ENCODE data around the gene STYX.

Gene STYX

GRCh38 chr14:52729925-52730708 is at the start of gene STYX:
STYX (plus strand) TSS chr14:52730166; CDS start chr14:52730475, 309 bp downstream.
- TF ChIP-seq ZNF274 (IDR thresholded peaks at IDR 0.05; ENCODE audit: low read depth, low read length): no peak
- H3K4me3 ChIP-seq (ENCODE audit: low read length): peak within 1 kb of the TSS; percentile 81

- TF ChIP-seq ZNF274 (IDR thresholded peaks at IDR 0.05; ENCODE audit: low read depth, low read length): no peak
- no peak overlapping the region for H3K4me3 ChIP-seq (ENCODE audit: low read length)
Measured at GRCh38 chr14:52683985-52684520, 45.9 kb upstream of the STYX start.

- H3K4me3 ChIP-seq (ENCODE audit: low read length): no peak overlapping the region
- TF ChIP-seq ZNF274 (IDR thresholded peaks at IDR 0.05; ENCODE audit: low read depth, low read length): no peak
Measured at GRCh38 chr14:52686176-52686575, 43.8 kb upstream of the STYX start.

GRCh38 chr14:52690983-52691760 is 38.8 kb upstream of the STYX start:
- H3K4me3 ChIP-seq (ENCODE audit: low read length): no peak overlapping the region
- TF ChIP-seq ZNF274 (IDR thresholded peaks at IDR 0.05; ENCODE audit: low read depth, low read length): no peak

- no peak for TF ChIP-seq ZNF274 (IDR thresholded peaks at IDR 0.05; ENCODE audit: low read depth, low read length)
- no peak overlapping the region for H3K4me3 ChIP-seq (ENCODE audit: low read length)
Measured at GRCh38 chr14:52692248-52692962, 37.6 kb upstream of the STYX start.

GRCh38 chr14:52693036-52693435 is 36.9 kb upstream of the STYX start:
- no peak overlapping the region for H3K4me3 ChIP-seq (ENCODE audit: low read length)
- TF ChIP-seq ZNF274 (IDR thresholded peaks at IDR 0.05; ENCODE audit: low read depth, low read length): no peak

GRCh38 chr14:52693532-52693931 is 36.4 kb upstream of the STYX start:
- H3K4me3 ChIP-seq (ENCODE audit: low read length): no peak overlapping the region
- TF ChIP-seq ZNF274 (IDR thresholded peaks at IDR 0.05; ENCODE audit: low read depth, low read length): no peak

- peak overlapping the region; percentile 81 for H3K4me3 ChIP-seq (ENCODE audit: low read length)
- TF ChIP-seq ZNF274 (IDR thresholded peaks at IDR 0.05; ENCODE audit: low read depth, low read length): no peak
Measured at GRCh38 chr14:52694761-52695480, 35.0 kb upstream of the STYX start.

GRCh38 chr14:52695481-52696091 is 34.4 kb upstream of the STYX start, which contains the start of gene ERO1A:
ERO1A (minus strand) TSS chr14:52695558; CDS start chr14:52695481, 77 bp downstream.
- no peak for TF ChIP-seq ZNF274 (IDR thresholded peaks at IDR 0.05; ENCODE audit: low read depth, low read length)
- peak within 1 kb of the TSS; percentile 81 for H3K4me3 ChIP-seq (ENCODE audit: low read length)

GRCh38 chr14:52700701-52701172 is 29.2 kb upstream of the STYX start:
- TF ChIP-seq ZNF274 (IDR thresholded peaks at IDR 0.05; ENCODE audit: low read depth, low read length): no peak

GRCh38 chr14:52701223-52701622 is 28.7 kb upstream of the STYX start:
- TF ChIP-seq ZNF274 (IDR thresholded peaks at IDR 0.05; ENCODE audit: low read depth, low read length): no peak
- no peak overlapping the region for H3K4me3 ChIP-seq (ENCODE audit: low read length)

More at GRCh38 chr14:52700701-52701172, 29.2 kb upstream of the STYX start:
- no peak overlapping the region for H3K4me3 ChIP-seq (ENCODE audit: low read length)

- H3K4me3 ChIP-seq (ENCODE audit: low read length): no peak overlapping the region
- TF ChIP-seq ZNF274 (IDR thresholded peaks at IDR 0.05; ENCODE audit: low read depth, low read length): no peak
Measured at GRCh38 chr14:52703225-52703624, 26.7 kb upstream of the STYX start.

GRCh38 chr14:52703664-52704063 is 26.3 kb upstream of the STYX start:
- no peak overlapping the region for H3K4me3 ChIP-seq (ENCODE audit: low read length)
- no peak for TF ChIP-seq ZNF274 (IDR thresholded peaks at IDR 0.05; ENCODE audit: low read depth, low read length)

Measured in GM08714 (cell line).